ENCODE measurements around the gene EPHA4. TPM values are rescaled to one million over a fixed set of nuclear protein-coding genes. Genes with fewer than 3 reads are reported as not detected.

The EPHA4 gene
- total and polyA plus RNA-seq, 2 of the 4 experiments (the other 2 are of a cell fraction), result 36.9 to 132 TPM

GRCh38 chr2:221390878-221391277 lies 181.2 kb downstream of the EPHA4 start:
- Histone ChIP-seq H3K14ac (replicated peaks; ENCODE audit: low read depth, low read length) (no peak overlapping the region), H2BK5ac (ENCODE audit: low read depth, low read length, poor library complexity, severe bottlenecking) (no peak overlapping the region), H3K79me1 (ENCODE audit: low read depth in 1 of 2, low read length in 2 of 2) (no peaks in the 10 kb centered on the region), H3K18ac (ENCODE audit: low read depth, low read length) (no peak overlapping the region), H3K4me2 (ENCODE audit: low read depth, low read length) (no peak overlapping the region), H3K23ac (ENCODE audit: low read depth, low read length) (no peak overlapping the region), H2BK120ac (ENCODE audit: low read depth, low read length) (no peak overlapping the region), H3K36me3 (ENCODE audit: control insufficient read depth, insufficient read depth, low read length) (no peaks in the 10 kb centered on the region), H3K4me3 (ENCODE audit: insufficient read depth, low read depth, low read length) (no peak overlapping the region), H2BK20ac (ENCODE audit: low read depth, low read length) (no peak overlapping the region), H3K9ac (ENCODE audit: low read depth, low read length) (no peak overlapping the region), H3K27me3 (ENCODE audit: control insufficient read depth, insufficient read depth, low read length) (no peaks in the 10 kb centered on the region), H3K56ac (ENCODE audit: extremely low read depth, insufficient read depth, low read length) (no peak overlapping the region), H4K8ac (ENCODE audit: low read depth in 2 of 2, low read length in 2 of 2) (no peak overlapping the region), H2AK5ac (ENCODE audit: low read depth, low read length) (no peak overlapping the region), H3K9me1 (ENCODE audit: insufficient read depth, low read length) (no peaks in the 10 kb centered on the region), H2AFZ (replicated peaks; ENCODE audit: low read length, poor library complexity) (no peak overlapping the region), H3K4ac (ENCODE audit: low read depth, low read length) (no peak overlapping the region), H3K9me3 (ENCODE audit: control insufficient read depth, insufficient read depth, low read length) (no peaks in the 10 kb centered on the region), H4K5ac (ENCODE audit: low read depth, low read length) (no peak overlapping the region), H2BK15ac (ENCODE audit: low read depth, low read length) (no peak overlapping the region), H3K4me1 (ENCODE audit: control insufficient read depth, insufficient read depth, low read length) (no peaks in the 10 kb centered on the region), H4K20me1 (ENCODE audit: insufficient read depth, low read length) (no peaks in the 10 kb centered on the region), H4K91ac (ENCODE audit: insufficient read depth, low read depth, low read length) (no peak overlapping the region), H3K27ac (ENCODE audit: insufficient read depth, low read length) (no peak overlapping the region), H2AK9ac (replicated peaks; ENCODE audit: low read depth, low read length, poor library complexity) (no peak overlapping the region)
- DNase-seq (no peak), ATAC-seq (ENCODE audit: low read depth) (no peak)
- BruUV-seq (replicated peaks), result no TSS peak
- TF ChIP-seq CTCF (conservative IDR thresholded peaks at IDR 0.05; ENCODE audit: low read depth, low read length) (no peak), USF2 (IDR thresholded peaks at IDR 0.05; ENCODE audit: low read depth, low read length) (no peak), RFX5 (IDR thresholded peaks at IDR 0.05; ENCODE audit: low read depth, low read length) (no peak), CHD1 (IDR thresholded peaks at IDR 0.05; ENCODE audit: low read depth, low read length) (no peak), POLR2A (IDR thresholded peaks at IDR 0.05; ENCODE audit: low read depth, low read length) (no peak), FOS (IDR thresholded peaks at IDR 0.05; ENCODE audit: low read depth, low read length) (no peak), NFE2L2 (IDR thresholded peaks at IDR 0.05; ENCODE audit: low read depth, low read length) (no peak), SMC3 (IDR thresholded peaks at IDR 0.05; ENCODE audit: low read depth, low read length) (no peak), ELK1 (IDR thresholded peaks at IDR 0.05; ENCODE audit: borderline replicate concordance, low read depth, low read length) (no peak), RCOR1 (IDR thresholded peaks at IDR 0.05; ENCODE audit: insufficient replicate concordance, low read length) (no peak), RAD21 (IDR thresholded peaks at IDR 0.05; ENCODE audit: low read length) (no peak), MAFK (IDR thresholded peaks at IDR 0.05; ENCODE audit: low read depth, low read length) (no peak), CEBPB (IDR thresholded peaks at IDR 0.05; ENCODE audit: low read depth, low read length) (no peak), BHLHE40 (IDR thresholded peaks at IDR 0.05; ENCODE audit: low read depth, low read length) (no peak)
- in situ Hi-C loops (cut with MboI; ENCODE audit: low sequenced_read_pairs), result no loop called here
- intact Hi-C loops (cut with micrococcal nuclease), result no loop called here
- ChIA-PET CTCF (no interaction called here), POLR2A (ENCODE audit: unreplicated experiment) (no interaction called here)
- WGBS, 2 experiments (ENCODE audit: extremely low coverage in 2 of 2, insufficient read length in 1 of 2), result no CpG with 5 or more reads among the region's 4 CpGs
- dilution Hi-C loops (cut with HindIII; ENCODE audit: low sequenced_read_pairs, unreplicated experiment), result no loop called here
